HG03378 (cell line): ENCODE results near the gene IRS2.

Source experiments
- ATAC-seq: cut with Tn5 transposase; IDR thresholded peaks from one replicate; pipeline ENCODE4 v1.9.1; 2021; ENCODE audit warnings: mild to moderate bottlenecking, moderate library complexity; ENCODE audit not compliant: unreplicated experiment

IRS2 gene

DNA sequence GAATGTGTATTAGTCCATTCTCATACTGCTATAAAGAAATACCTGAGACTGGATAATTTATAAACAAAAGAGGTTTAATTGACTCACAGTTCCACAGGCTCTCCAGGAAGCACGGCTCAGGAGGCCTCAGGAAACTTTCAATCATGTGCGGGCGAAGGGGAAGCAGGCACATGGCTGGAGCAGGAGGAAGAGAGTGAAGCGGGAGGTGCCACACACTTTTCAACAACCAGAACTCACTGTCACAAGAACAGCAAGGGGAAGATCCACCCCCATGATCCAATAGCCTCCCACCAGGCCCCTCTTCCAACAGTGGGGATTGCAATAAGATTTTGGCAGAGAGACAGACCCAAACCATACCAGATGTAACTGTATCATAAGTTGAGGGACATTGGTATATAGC lies 72.7 kb downstream of the IRS2 start:
- ATAC-seq, result no peak

DNA sequence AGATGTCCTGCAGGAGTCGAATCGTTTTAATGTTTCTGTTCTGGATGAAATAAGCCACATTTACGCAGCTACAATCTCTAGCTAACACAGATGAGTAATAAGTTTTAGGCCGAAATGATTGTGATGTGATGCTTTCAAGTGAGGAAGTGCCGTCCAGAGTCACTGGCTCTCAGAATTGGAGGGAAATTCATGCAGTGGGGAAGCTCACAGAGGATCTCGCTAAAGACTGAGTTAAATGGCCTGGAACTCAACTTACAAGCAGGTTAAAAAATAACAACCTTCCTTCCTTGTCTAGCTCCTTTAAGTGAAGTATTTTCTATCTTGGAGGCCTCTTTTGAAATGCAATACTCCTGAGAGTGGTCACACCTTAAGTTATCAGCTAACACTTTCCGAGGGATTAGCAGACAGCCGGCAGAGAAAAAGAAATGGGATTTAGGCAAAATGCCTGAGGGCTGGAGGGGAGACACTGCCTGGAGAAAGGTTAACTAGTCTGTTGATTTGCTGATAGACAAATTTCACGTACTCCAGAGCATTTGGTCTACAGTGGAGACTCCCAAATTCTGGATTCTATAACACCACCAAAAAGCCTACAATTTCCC lies 74.2 kb downstream of the IRS2 start:
- ATAC-seq, result no peak

DNA sequence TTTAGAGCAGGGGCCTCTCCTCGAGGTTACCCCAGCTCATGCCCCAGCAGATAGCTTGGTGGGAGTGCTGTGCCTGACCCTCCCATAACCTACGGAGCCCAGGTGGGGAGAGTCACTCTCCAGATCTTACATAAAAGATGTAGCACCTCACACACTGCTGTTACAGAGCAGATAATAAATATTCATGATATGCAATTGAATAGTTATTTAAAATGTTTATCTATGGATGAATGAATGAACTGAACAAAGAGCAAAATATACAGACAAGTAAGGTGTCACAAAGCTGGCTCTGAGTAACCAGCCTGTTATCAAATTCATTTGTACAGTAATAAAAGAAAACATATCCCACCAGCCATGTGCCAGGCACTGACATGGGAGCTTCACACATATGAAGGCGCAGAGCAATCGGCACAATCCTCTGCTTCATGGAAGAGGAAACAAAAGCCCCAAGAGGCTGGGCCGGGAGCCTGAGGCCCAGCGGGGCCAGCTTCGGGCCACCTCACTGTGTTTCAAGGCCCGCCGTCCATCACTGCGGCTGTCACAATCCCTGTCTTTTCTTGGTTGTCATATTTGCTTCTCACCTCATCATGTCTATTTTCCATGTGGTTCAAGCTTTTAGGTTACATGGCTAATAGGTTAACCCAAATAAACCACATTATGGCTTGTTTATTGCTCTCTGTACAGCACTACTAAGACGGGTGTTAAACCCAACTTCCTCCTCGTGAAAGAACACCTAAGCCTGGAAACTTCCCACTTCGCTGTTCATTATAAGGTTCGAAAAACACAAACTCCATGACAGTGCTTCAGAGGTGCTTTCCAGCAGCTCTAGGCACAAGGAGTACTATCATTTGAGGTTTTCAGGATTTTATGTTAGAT lies 78.4 kb downstream of the IRS2 start:
- no peak for ATAC-seq

DNA sequence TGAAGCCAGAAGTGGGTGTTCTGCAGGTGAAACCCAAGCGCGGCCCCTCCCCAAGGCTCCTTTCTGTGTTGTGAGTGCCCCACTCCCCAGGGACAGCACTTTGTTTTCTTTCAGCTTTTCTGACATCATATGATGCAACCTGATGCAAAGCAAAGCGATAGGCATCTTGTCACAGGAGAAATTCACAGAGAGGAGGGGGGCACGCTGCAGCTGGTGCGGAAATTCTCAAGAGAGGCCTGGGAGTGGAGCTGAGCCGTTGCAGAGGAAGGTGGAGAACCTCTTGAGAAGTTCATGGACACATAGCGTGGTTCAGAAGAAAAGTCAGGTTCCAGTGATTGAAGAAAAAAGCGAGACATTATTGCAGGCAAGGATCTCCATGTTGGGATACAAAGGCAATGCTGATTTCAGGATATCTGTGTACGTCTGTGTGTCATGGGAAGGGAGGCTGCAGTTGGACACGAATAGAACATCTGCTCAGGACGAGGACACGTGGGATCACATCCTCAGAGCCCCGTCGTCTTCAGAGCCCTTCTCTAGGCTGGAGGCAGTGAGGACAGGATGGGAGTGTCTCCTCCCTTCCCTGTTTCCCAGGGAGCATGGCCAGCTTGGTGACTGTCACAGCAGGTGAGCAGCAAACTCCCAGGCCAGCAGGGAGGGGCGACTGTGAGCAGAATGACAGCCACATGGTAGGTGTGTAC lies 79.2 kb downstream of the IRS2 start:
- no peak for ATAC-seq

DNA sequence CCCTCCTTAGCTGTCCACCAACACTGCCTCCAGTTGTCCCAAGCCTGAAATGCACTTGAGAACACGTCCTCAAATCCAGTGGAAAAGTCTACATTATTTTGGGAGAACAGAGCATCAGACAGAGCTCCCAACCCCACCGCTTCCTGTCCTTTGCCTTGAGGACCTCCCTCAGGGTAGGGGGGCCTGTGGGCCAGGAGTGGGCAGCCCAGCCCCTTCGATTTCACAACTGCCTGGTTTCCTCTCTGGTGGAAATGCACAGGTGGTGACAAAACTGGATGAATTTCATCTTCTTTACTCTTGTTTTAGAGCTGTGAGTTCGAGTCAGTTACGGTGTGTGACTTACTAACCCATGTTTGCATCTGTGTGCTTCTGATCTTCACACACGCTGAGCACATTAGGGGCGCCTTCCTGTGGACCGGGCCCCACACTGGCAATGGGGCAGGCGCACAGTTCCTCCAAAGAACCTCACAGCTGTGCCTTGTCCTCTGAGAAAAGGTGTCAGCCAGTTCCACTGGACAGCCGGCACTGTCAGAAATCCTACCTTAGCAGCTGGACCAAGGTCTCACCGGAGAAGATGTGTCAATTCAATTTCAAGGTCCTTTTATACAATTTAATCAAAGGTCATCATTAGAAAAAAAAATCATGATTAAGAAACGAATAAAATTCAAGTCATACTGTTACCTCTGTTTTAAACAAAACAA lies 80.2 kb downstream of the IRS2 start:
- ATAC-seq, result no peak

DNA sequence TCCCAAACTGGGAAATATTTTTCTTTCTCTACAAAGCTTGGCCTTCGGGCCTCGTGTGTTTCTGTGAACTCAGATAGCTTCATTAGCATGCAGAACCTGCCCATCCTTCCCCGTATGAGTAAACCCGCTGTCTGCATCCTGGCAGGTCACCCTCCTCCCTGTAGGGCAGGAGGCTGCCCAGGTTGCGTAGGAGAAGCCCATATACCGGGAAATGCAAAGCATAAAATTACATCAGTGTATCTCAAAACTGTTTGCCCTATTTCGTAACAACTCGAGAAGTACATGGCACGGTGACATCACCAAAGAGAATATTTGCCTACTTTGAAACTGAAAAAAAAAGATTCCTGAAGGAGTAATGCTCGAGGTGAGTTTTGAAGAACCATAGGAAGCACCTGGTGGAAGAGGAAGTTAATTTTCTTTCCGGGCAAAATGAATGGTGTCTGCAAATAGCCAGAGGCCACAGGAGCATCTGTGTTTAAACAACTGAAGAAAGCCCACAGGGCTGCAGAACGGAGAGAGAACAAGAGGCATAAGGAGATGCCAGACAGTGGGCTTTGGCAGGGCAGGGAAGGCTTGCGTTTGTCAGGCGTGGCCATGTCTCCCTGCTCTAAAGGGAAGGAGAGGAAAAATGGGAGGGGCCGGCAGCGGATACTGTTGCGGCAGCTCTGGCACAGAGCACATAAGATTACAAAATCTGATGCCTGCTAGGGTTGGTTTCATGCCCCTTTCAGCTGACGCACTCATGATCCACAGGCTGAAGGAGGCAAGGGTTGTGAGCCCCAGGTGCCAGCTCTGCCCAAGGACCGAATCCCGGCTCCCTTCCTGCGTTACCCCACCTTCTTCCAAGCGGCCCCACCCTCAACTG lies 81.4 kb downstream of the IRS2 start:
- no peak for ATAC-seq

DNA sequence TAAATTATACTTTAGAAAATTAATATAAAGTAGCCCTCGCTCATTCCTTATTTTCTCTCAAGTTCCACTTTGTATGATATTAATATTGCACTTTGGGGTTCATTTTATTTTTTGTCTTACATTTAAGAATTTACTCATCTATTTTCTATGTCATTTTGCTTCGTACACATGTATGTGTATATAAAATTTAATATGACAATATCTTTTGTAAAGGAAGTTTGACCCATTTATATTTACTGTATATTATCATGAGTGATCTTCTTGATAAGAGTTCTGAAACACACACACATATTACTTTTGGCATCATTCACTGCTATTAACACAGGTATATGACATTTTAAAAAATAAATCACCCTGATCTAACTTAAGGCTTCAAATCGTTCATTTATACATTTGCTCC lies 83.1 kb downstream of the IRS2 start:
- ATAC-seq, result no peak
